Kidney epithelial cell (primary cell): ENCODE data around the gene AFF3. TPM values are rescaled to one million over a fixed set of nuclear protein-coding genes. Genes with fewer than 3 reads are reported as not detected.

Experiments
- DNase-seq: peaks from one replicate; pipeline ENCODE4 v3.0.0-alpha.2; 2010; ENCODE audit warnings: low read depth
- H3K27me3 ChIP-seq: 2 replicates; pipeline ENCODE4 v1.6.0; 2011; ENCODE audit warnings: low read length; ENCODE audit not compliant: control insufficient read depth, insufficient read depth
- H3K36me3 ChIP-seq: 2 replicates; pipeline ENCODE4 v1.5.1; 2011; ENCODE audit warnings: low read length; ENCODE audit not compliant: control insufficient read depth, insufficient read depth
- H3K4me3 ChIP-seq: 2 replicates; pipeline ENCODE4 v1.5.1; 2011; ENCODE audit warnings: low read depth, mild to moderate bottlenecking, control low read depth, low read length
- CTCF ChIP-seq: IDR thresholded peaks from 2 replicates; pipeline ENCODE4 v1.5.1; 2011; ENCODE audit warnings: mild to moderate bottlenecking, moderate library complexity, low read length, control low read depth, inconsistent platforms; ENCODE audit not compliant: insufficient read depth, poor library complexity, severe bottlenecking
- total RNA-seq: library from RNA; depleted of rRNA; stranded (reverse); fragments of >200 nt; gene quantifications from 2 replicates; pipeline ENCODE4 v1.2.3, GENCODE V29; 2015

Gene AFF3
- total RNA-seq, 1 donor from 2014 or later, result 13.9 TPM

GRCh38 chr2:99707592-99707991 lies 434.8 kb downstream of the AFF3 start:
- Histone ChIP-seq H3K27me3 (no peaks in the 10 kb centered on the region), H3K36me3 (no peaks in the 10 kb centered on the region), H3K4me3 (no peak overlapping the region)
- no peak for DNase-seq
- TF ChIP-seq CTCF, result no peak

- H3K27me3 ChIP-seq, result no peaks in the 10 kb centered on the region
- no peak for TF ChIP-seq CTCF
- H3K36me3 ChIP-seq, result no peaks in the 10 kb centered on the region
- no peak overlapping the region for H3K4me3 ChIP-seq
- no peak for DNase-seq
These were observed 435.7 kb downstream of the AFF3 start for GRCh38 chr2:99706735-99707134.

- Histone ChIP-seq H3K4me3 (no peak overlapping the region), H3K36me3 (no peaks in the 10 kb centered on the region)
- no peak for DNase-seq
These were observed 440.9 kb downstream of the AFF3 start for GRCh38 chr2:99701503-99701902.

GRCh38 chr2:99700482-99701398 lies 441.6 kb downstream of the AFF3 start:
- Histone ChIP-seq H3K36me3 (no peaks in the 10 kb centered on the region), H3K4me3 (no peak overlapping the region), H3K27me3 (no peaks in the 10 kb centered on the region)
- DNase-seq, result no peak
- no peak for TF ChIP-seq CTCF

More at GRCh38 chr2:99701503-99701902, 440.9 kb downstream of the AFF3 start:
- H3K27me3 ChIP-seq, result no peaks in the 10 kb centered on the region
- TF ChIP-seq CTCF, result no peak

- no peak for TF ChIP-seq CTCF
- DNase-seq, result peak; percentile 9
- Histone ChIP-seq H3K36me3 (no peaks in the 10 kb centered on the region), H3K27me3 (no peaks in the 10 kb centered on the region), H3K4me3 (no peak overlapping the region)
These were observed 443.5 kb downstream of the AFF3 start for GRCh38 chr2:99698896-99699295.
